T-helper 1 cell treated with Interleukin-12 subunit alpha and Interleukin-12 subunit beta and Interleukin-4 antibody, amounts not matched to agents 30 ng/mL and 1 ng/mL, for 36 hours (primary cell): ENCODE data around the gene KIF6. TPM values are rescaled to one million over a fixed set of nuclear protein-coding genes. Genes with fewer than 3 reads are reported as not detected.

Experiments used
- intact Hi-C: fragments of 100-400 bp; cut with micrococcal nuclease; formaldehyde crosslinking; loops from one replicate; pipeline ENCODE4 v1.15.1; 2024
- total RNA-seq: library from RNA; stranded (reverse); gene quantifications from 2 replicates; pipeline ENCODE4 v1.2.3, GENCODE V29; 2022

The KIF6 gene
- total RNA-seq, 1 donor from 2014 or later: 0.10 TPM

GRCh38 chr6:39388606-39389483 is 336.4 kb downstream of the KIF6 start:
- intact Hi-C loops: no loop called here

DNA sequence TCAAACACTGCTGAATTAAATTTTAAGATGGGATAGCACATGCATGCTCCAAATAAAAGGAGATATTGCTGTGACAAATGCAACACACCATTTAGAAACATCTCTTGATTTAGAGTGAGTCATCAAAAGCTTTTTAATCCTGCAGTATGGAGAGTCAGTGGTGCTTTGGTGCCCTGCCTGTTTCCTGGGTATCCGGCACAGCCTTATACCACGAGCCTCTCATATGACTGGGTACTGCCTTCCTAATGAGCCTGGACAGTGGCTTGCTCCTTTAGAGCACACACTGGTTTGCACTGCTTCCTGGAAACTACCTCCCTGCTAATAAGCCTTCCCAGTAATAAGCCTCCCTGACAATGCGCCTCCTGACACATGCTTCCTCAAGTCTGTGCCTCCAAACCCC is 337.4 kb downstream of the KIF6 start:
- intact Hi-C loops: no loop called here

- intact Hi-C loops: no loop called here
Measured at GRCh38 chr6:39386487-39386886, 338.7 kb downstream of the KIF6 start.

- intact Hi-C loops: no loop called here
Measured at GRCh38 chr6:39381550-39382140, 343.6 kb downstream of the KIF6 start.

- intact Hi-C loops: no loop called here
Measured at GRCh38 chr6:39380837-39381549, 344.2 kb downstream of the KIF6 start.

- intact Hi-C loops: no loop called here
Measured at GRCh38 chr6:39378960-39379425, 346.2 kb downstream of the KIF6 start.

DNA sequence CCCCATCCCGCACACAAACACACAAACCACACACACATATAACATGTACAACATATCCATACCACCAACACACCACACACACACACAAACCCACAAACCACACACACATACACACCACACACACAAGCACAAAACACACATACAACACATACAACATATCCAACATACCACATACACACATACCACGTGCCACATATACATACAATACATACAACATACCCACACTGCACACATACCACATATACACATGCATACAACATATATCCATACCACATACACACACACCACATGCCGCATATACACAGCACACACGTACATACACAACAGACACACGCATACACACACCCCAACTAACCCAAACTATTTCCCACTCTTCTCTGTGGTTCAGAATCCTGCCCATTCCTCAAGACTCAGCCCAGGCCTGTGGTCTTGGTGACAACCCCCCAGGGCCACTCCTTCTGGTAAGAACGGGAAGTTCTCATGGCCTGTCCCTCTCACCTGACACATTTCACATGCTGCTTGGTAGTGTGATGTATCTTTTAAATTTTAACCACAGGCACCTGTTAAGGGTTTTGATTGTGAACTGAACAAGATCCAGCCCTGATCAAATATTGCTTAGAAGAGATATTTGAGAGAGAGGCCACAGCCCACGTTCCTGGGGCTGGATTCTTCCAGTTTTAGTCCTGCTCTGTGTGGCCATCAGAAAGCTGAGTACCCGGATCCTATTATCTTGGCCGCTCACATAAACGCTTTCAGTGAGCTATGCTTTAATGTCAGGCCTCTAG is 346.8 kb downstream of the KIF6 start:
- intact Hi-C loops: no loop called here

DNA sequence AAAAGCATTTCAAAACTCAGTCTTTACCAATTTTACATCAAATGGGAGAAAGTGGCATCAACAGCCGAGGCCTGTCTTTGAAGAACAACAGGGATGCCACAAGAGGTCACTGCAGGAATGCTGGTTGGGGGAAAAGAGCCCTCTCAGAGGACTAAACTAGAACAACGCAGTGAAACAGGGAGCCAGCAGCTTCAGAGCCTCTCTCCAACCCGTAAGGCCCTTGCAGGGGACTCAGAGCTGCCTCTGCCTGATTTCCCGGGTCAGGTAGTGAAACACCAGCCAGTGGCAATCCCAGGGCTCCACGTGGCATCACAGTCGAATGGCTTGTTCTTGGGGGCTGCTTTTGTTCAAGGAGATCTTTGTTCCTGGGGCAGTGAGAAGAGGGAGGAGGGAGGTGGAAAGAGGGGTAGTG is 347.7 kb downstream of the KIF6 start:
- intact Hi-C loops: no loop called here

DNA sequence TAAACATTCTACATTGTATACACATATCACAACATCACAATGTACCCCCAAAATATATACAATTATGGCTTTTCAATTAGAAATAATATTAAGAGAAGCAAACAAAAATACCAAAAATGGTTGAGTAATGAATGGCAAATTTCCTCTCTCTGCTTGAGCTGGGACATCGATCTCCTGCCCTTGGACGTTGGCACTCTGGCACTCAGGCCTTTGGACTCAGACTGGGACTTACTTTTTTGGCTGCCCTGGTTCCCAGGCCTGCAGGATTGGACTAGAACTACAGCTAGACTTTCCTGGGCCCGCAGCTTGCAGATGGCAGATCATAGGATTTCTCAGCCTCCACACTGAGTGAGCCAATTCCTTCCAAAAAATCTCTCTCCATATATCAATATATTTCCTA is 349.8 kb downstream of the KIF6 start:
- intact Hi-C loops: no loop called here

- intact Hi-C loops: no loop called here
Measured at GRCh38 chr6:39370390-39370789, 354.8 kb downstream of the KIF6 start.

- intact Hi-C loops: loop anchor here (10.0 kb wide), 1 partner anchor 495 kb away; no protein-coding TSS in a partner anchor
Measured at GRCh38 chr6:39369987-39370386, 355.2 kb downstream of the KIF6 start.

DNA sequence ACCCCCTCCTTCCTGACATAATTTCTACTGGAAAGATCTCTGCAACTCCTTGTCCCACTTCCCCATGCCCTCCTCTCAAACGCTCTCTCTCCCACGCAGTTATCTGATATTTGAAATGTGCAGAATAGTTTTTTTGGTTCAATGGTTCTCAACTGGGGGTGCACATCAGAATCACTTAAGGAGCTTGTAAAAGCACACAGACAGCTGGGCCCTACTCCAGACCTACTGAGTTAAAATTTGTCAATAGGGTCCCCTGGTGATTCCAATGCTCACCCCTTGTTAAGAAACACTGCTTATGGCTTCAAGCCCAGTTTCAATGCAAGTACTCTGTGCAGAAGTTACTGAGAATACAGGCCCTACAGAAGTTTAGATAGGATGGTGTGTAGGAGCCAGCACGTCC is 357.5 kb downstream of the KIF6 start:
- intact Hi-C loops: loop anchor here (10.0 kb wide), 1 partner anchor 497 kb away; no protein-coding TSS in a partner anchor

DNA sequence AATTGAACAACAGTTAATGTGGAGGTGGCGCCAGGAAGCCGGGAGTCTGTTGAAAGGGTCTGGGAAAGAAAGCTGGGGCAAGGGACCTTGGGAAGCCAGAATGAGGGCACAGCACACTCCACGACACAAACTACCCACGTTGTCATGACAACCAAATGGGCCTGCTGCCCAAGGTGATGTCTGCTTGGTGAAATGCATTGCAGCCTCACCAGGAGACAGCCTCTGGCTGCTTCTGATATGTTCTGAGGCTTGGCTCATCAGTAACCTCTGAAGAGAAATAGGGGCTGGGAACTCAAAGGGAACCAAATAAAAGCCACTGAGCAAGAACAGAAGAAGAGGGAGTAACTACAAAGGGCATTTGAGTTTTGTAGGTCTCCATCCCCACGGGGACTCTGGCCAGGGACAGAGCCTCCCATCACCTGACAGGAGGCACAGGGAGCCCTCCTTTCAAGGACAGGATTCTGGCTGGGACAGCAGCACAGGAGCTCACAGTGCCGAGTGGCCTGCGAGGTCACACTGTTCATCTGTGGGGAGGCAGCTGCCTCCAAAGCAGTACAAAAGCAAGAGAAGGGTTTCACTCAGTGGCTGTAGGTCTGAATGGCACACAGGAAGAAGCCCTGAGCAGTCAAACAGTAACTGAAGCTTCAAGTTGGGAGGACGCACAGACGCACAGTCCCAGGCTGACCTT is 358.1 kb downstream of the KIF6 start:
- intact Hi-C loops: loop anchor here (10.0 kb wide), 1 partner anchor 498 kb away; no protein-coding TSS in a partner anchor

DNA sequence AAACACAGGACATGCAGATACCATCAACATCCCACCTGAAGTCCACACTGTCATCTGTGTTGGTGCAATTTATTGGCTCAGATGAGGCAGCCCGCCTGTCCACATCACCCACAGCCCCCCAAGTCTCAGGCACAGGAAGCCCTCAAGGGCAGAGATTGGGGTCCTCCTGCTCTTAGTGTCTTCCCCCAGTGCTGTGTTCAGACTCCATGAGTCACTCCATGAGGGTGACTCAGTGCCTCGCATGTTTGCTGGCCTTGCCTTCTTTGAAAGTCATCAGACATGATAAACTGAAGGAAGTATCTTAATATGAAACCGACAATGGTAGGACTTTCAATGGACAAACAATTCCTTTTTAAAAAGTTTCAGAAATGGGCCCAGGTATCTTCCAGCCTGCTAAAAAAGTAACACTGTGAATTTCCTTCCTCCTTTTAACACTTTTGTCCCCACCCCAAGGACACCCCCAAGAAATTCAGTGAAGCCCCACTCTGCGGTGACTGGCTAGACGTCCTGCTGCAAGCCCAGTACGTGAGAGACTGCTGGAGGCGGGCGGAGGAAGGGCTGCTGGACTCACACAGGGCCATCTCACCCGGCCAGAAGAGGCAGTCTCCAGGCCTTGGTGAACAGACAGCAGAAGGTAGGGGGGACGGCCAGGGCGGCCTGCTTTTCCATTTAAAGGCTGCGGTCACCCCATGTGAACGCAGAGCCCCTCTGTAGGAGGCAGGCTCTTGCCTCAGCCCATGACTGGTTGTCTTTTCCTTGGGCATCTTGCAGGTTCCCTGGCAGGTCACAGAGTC is 359.7 kb downstream of the KIF6 start:
- intact Hi-C loops: loop anchor here (10.0 kb wide), 1 partner anchor 499 kb away; no protein-coding TSS in a partner anchor

DNA sequence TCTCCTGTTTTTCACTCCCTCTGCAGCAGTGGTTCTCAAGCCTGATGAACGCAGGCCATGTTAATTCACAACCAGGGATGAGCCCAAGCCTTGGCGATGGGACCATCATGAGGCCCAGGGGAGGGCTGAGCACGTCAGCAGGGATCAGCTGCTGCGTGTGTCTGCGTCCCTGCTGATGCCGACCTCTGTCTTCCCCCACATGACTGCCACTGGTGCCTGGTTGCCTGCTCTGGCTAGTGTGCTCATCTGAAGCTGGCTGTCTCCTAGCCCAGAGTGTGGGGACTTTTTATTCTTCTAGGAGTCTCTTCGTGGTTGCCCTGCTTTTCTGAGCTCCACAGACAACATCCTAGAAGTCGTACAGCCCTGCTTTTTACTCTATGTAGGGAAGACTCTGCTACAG is 361.9 kb downstream of the KIF6 start:
- intact Hi-C loops: loop anchor here (5.0 to 10.0 kb wide), 3 partner anchors 502 to 1664 kb away; no protein-coding TSS in a partner anchor

GRCh38 chr6:39362487-39362865 is 362.7 kb downstream of the KIF6 start:
- intact Hi-C loops: loop anchor here (1.0 to 10.0 kb wide), 4 partner anchors 502 to 1665 kb away; no protein-coding TSS in a partner anchor

- intact Hi-C loops: loop anchor here (1.0 to 10.0 kb wide), 4 partner anchors 503 to 1665 kb away; no protein-coding TSS in a partner anchor
Measured at GRCh38 chr6:39361657-39362486, 363.3 kb downstream of the KIF6 start.

- intact Hi-C loops: loop anchor here (5.0 to 10.0 kb wide), 3 partner anchors 504 to 1667 kb away; no protein-coding TSS in a partner anchor
Measured at GRCh38 chr6:39360378-39360777, 364.8 kb downstream of the KIF6 start.
